GM19395 (cell line): ENCODE results near the gene GOLPH3.
"Not testable (repeated sequence)": the region's sequence is repeated elsewhere in the genome, so short reads cannot be mapped to it uniquely, and the experiment has no call there.

Experiments used
- ATAC-seq: cut with Tn5 transposase; IDR thresholded peaks from one replicate; pipeline ENCODE4 v1.9.1; 2021; ENCODE audit warnings: mild to moderate bottlenecking, moderate library complexity; ENCODE audit not compliant: unreplicated experiment

The GOLPH3 gene

DNA sequence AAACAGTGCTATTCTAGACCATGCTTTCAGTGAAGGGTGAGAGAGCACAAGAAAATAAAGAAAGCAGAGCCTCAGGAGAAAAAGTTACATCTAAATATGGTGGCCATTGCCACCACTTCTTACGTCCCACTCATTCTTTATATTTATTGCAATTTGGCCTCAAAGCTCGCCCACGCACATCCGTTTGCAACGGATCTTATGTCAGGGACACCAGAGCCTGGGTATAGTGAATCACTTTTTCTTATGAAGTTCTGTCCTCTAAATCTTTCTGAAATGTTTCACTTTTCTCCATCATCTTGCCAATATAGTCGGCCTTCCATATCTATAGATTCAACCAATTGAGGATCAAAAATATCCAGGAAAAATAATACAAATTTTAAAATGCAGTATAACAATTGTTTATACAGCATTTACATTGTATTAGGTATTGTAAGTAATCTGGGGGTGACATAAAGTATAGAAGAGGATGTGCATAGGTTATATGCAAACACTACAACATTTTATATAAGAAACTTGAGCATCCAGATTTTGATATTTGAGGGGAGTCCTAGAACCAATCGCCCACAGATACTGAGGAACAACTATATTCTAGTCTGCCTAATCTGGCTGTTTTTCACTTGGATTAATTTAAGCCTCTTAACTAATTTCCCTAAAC lies 35.2 kb downstream of the GOLPH3 start:
- ATAC-seq: no peak

DNA sequence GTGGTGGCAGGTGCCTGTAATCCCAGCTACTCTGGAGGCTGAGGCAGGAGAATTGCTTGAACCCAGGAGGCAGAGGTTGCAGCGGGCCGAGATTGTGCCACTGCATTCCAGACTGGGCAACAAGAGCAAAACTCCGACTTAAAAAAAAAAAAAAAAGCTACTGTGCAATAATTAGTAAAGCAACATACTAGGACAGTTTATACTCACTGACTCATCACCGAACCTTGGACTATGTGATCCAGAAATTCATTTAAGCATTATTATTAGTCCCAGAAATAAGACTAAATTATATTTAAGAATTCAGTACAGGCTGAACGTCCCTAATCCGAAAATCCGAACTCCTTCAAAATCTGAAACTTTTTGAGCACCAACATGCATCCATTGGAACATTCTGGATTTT lies 37.8 kb downstream of the GOLPH3 start:
- ATAC-seq: no peak

DNA sequence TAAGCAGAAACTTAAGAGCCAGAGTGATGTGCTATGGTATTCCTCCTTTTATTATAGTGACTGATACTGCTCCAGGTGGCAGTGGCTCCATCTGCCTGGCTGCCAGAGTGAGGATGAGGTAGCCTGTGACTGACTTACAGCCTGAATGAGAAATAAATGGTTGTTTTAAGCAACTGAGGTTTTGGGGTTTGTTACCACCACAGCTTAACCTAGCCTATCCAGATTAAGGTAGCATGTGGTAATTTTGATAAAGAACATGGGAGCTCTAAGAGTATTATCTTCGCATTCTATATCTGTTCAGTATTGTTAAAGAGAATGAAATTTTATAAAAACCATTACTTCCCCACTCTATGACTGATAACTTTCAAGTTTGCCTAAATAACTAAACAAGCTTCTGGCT lies 39.0 kb downstream of the GOLPH3 start:
- no peak for ATAC-seq

DNA sequence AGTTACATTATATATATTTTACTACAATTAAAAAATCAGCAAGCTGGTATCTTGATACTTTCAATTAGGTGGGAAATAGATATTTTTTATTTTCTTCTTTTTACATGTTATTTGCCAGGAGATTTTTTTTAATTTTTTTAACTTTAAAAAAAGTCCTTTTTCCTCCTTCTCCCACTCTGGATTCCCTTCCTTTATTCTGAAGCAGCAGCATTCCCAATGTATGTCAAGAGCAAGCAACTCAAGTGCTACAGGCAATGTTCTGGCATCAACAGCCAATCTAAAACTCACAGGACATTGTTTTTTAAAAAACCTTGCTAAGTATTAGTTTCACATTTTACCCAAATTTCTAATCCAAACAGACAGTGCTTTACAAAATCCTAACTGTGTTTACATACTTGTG lies 41.4 kb downstream of the GOLPH3 start:
- no peak for ATAC-seq

GRCh38 chr5:32131604-32132003 lies 42.5 kb downstream of the GOLPH3 start:
- no peak for ATAC-seq

DNA sequence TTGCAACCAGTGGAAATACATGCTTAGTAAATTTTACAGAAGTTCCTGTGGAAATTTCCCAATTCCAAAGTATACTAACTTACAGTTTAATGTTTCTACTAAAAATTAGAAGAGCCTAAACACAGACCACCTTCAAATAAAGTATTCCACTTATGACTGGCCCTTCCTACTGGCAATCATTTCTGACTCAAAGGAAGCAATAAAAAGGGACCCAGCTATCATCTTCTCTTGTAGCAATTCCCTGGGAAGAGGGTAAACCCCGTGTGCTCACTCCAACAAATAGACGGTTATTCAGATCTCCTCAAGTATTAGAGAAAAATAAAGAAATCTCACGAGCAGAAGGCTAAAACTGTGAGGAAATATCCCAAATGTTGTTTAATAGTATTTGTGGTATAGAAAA lies 43.3 kb downstream of the GOLPH3 start:
- ATAC-seq: no peak

DNA sequence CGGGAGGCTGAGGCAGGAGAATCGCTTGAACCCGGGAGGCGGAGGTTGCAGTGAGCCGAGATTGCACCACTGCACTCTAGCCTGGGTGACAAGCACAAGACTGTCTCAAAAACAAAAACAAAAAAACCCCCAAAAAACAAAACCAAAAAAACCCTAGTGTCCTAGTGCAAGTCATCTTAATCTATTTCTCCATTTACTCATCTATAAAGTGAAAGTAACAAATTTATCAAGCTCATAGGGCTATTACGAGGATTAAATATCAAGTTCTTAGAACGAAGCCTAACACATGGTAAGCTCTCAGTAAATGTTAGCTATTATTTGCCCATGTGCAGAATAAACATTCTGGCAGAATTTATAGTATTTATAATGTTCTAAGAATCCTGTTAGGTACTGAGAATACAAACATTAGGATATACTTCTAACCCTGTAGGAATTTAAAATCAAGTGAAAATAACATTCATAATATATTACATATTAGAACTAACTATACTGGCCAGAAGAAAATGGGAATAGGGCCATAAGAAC lies 45.0 kb downstream of the GOLPH3 start:
- ATAC-seq: no peak

DNA sequence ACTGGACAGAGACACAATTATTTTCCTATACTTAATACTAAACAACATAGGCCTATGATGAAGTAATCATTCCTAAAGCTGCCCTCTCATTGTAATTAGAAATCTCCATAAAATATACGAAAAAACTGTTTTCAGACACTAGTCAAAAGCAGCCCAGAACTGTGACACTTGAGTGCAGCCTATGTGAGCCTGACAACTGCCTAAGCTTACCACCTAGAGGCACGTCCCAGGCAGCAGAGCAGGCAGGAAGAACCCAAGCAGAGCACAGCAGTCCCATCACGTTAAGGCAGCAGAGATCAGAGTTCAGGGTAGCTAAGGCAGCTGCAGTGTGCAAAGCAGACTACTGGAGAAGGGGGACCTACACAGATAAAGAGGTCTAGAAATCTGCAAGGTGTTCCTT lies 46.4 kb downstream of the GOLPH3 start:
- ATAC-seq: no peak

GRCh38 chr5:32126691-32127090 lies 47.4 kb downstream of the GOLPH3 start:
- ATAC-seq: no peak

GRCh38 chr5:32123889-32124676 lies 50.0 kb downstream of the GOLPH3 start:
- ATAC-seq: no peak

- no peak for ATAC-seq
Measured at GRCh38 chr5:32123058-32123805, 50.9 kb downstream of the GOLPH3 start.

- not testable (repeated sequence) for ATAC-seq
Measured at GRCh38 chr5:32118922-32119321, 55.2 kb downstream of the GOLPH3 start.

DNA sequence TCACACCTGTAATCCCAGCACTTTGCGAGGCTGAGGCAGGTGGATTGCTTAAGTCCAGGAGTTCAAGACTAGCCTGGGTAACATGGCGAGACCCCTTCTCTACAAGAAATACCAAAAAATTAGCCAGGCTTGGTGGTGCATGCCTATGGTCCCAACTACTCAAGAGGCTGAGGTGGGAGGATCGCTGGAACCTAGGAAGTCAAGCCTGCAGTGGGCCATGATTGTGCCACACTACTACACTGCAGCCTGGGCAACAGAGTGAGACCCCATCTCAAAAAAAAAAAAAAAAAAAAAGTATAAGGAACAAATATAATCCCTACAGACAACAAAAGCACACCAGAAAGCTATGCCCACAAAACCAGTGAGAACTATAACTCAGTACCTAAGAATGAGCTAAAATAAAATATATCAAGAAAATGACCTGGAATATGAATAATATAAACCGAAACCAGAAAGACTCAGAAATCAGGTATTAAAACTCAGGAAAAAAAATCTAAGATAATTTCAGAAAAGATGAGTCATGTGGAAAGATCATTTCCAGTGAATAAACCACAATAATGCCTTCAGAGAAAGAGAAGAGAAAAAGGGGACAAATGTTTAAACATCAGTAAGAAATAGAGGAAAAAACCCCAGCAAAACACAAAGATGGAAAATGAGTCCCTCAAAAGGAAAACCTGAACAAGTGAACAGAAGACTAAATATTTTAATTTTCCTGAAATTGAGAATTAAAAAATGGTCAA lies 57.4 kb downstream of the GOLPH3 start:
- ATAC-seq: no peak

- ATAC-seq: no peak
Measured at GRCh38 chr5:32115985-32116384, 58.1 kb downstream of the GOLPH3 start.

- no peak for ATAC-seq
Measured at GRCh38 chr5:32110111-32110696, 63.9 kb downstream of the GOLPH3 start.

- no peak for ATAC-seq
Measured at GRCh38 chr5:32109236-32109635, 64.9 kb downstream of the GOLPH3 start.

GRCh38 chr5:32108167-32108566 lies 66.0 kb downstream of the GOLPH3 start:
- ATAC-seq: no peak

GRCh38 chr5:32107291-32107690 lies 66.8 kb downstream of the GOLPH3 start:
- no peak for ATAC-seq

DNA sequence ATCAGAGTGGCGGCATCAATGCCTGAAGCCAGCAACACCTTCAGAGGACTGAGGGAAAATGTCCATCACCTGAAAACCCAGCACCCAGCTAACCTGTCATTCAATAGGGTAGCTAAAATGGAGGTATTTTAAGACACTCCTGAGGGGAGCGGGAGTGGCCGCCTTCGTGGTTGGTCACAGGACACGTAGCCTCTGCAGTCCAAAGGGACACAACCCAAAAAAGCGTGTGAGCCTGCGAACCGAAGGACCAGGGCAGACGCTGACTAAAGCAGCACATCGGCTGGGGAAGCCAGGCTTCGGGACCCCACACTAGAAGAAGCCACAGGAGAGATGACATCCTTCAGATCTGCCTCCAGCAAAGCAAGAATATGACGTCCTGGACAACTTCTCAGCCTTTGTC lies 70.6 kb downstream of the GOLPH3 start:
- no peak for ATAC-seq

GRCh38 chr5:32102254-32102986 lies 71.7 kb downstream of the GOLPH3 start:
- ATAC-seq: no peak
